Measurements from ENCODE around the gene HMGN4. TPM values are rescaled to one million over a fixed set of nuclear protein-coding genes. Genes with fewer than 3 reads are reported as not detected.
A peak's percentile ranks its signal among the peaks of the same experiment; 100 is the strongest.

The HMGN4 gene
- 10 to 100 TPM; 24.4 to 37.1 TPM for total RNA-seq

DNA sequence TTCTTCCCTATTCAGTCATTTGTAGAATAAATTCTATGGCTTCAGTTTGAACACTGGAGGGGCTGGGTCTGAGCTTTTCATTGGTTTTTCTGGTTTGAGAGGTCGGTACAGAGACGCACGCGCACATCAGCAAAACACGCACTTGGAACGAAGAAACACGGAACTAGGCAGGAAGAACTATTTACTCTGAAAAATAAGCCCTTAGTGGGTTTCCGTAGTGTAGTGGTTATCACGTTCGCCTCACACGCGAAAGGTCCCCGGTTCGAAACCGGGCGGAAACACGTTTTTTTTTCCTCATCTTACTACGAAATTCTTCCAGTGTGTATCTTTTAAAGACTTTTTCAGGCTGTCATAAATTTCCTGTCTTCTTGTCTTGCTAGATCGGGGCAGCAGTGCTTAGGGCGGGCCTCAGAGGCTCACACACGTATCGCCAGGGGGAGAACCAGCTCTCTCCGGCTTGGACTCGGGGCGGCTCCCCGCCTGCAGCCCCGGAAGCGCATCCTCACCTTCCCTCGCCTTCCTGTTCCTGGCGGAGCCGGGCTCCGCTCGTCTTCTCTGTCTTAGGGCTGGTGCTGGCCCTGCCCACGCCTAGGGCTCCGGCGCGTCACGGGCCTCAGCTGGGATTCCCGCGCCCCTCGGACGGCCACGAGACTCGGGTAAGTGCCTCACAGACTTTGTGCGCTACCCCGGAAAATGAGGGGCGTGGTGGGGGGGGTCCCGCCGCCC is at the start of gene HMGN4:
HMGN4 (plus strand) TSS at position 521 of the 726 bp plus-strand sequence. CDS start 6,841 bp downstream, outside the sequence.
- WGBS, 2 donors: 0% methylated on average over 26 to 49 of the region's 49 CpGs
- TF ChIP-seq, protein P1, sequence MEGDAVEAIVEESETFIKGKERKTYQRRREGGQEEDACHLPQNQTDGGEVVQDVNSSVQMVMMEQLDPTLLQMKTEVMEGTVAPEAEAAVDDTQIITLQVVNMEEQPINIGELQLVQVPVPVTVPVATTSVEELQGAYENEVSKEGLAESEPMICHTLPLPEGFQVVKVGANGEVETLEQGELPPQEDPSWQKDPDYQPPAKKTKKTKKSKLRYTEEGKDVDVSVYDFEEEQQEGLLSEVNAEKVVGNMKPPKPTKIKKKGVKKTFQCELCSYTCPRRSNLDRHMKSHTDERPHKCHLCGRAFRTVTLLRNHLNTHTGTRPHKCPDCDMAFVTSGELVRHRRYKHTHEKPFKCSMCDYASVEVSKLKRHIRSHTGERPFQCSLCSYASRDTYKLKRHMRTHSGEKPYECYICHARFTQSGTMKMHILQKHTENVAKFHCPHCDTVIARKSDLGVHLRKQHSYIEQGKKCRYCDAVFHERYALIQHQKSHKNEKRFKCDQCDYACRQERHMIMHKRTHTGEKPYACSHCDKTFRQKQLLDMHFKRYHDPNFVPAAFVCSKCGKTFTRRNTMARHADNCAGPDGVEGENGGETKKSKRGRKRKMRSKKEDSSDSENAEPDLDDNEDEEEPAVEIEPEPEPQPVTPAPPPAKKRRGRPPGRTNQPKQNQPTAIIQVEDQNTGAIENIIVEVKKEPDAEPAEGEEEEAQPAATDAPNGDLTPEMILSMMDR (IDR thresholded peaks at IDR 0.05): peak in 3 of 7 experiments; percentile 13 to 31 (median 17)
- peak in 2 of 3 donors; percentile 66 to 72 for TF ChIP-seq POLR2A (IDR thresholded peaks at IDR 0.05)
- Histone ChIP-seq H3K27ac (peak within 1 kb of the TSS; percentile 73 to 95 (median 84)), H3K27me3 (no peaks in the 10 kb centered on the region), H3K36me3 (replicated peaks in 1 of 2; ENCODE audit: insufficient read depth in 1 of 2, low read depth in 2 of 2) (no peaks in the 10 kb centered on the region), H3K4me3 (peak within 1 kb of the TSS; percentile 79 to 95), H3K4me1 (peaks cover 19% of the 10 kb centered on the region), H3K9me3 (no peaks in the 10 kb centered on the region)
- DNase-seq (peak; percentile 75 to 88 (median 76)), ATAC-seq (peak; percentile 81)
- intact Hi-C loops (cut with DNase I): no loop called here

DNA sequence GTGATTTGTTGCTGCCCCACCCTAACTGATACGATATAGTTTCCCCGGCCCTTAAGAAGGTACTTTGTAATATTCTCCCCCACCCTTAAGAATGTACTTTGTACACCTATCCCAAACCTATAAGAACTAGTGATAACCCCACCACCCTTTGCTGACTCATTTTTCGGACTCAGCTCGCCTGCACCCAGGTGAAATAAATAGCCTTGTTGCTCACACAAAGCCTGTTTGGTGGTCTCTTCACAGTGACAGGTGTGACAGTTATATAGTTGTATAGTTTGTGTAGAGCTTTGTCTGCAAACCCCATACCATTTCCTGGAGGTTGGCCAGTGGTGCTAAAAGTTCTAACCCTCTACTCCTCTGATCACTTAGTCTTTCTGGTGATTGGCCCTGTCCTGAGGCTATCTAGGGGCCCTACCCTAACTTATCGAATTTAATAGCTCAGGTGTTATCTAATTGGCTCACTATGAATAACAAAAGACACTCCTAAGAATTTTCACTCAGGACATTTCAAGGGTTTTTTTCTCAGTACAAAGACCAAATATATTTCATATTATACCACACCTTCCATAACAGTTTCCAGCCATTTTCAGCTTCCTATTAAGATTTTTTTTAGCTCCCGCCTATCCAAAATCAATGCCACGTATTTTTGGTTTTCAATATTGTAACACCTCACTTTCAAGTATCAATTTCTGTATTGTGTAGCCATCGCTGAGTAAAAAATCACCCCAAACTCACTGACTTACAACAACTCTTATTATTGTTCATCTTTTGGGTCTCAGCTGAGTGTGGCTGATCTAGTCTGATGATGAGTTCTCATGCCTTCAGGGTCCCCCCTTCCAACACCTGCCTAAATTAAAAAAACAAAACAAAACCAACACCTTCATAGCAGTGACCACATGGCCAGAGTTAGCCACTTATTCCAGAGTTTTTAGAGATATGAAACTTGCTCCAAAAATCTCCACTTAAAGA is 47.9 kb upstream of the HMGN4 start:
- DNase-seq (no peak), ATAC-seq (no peak)
- WGBS, 2 donors: 73 to 74% methylated on average over 8 of the region's 8 CpGs
- no peak overlapping the region for H3K27ac ChIP-seq
- no peaks in the 10 kb centered on the region for H3K27me3 ChIP-seq
- no peaks in the 10 kb centered on the region for H3K36me3 ChIP-seq (replicated peaks in 1 of 2; ENCODE audit: insufficient read depth in 1 of 2, low read depth in 2 of 2)
- H3K4me1 ChIP-seq: no peaks in the 10 kb centered on the region
- H3K4me3 ChIP-seq: no peak overlapping the region
- intact Hi-C loops (cut with DNase I): no loop called here
- TF ChIP-seq POLR2A (IDR thresholded peaks at IDR 0.05): no peak
- TF ChIP-seq, protein P1 (IDR thresholded peaks at IDR 0.05): no peak
- H3K9me3 ChIP-seq: no peaks in the 10 kb centered on the region

DNA sequence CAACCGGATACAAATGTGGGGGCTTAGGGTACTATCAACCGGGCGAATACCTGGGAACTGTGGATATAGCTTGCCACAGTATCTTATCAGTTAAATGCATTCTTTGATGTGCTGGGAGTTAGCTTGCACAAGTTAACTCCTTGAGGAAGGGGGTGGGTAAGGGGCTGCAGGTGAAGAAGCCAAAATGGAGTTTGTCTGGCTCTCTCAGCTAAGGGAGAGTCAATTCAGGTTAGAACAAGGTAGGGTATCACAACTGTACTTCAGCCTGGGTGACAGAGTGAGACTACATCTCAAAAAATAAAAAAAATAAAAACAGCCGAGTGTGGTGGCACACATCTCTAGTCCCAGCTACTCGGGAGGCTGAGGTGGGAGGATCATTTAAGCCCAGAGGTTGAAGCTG is 46.6 kb upstream of the HMGN4 start:
- ATAC-seq (no peak), DNase-seq (no peak)
- no peak overlapping the region for H3K4me3 ChIP-seq
- H3K36me3 ChIP-seq (replicated peaks in 1 of 2; ENCODE audit: insufficient read depth in 1 of 2, low read depth in 2 of 2): no peaks in the 10 kb centered on the region
- H3K27ac ChIP-seq: no peak overlapping the region
- no peaks in the 10 kb centered on the region for H3K9me3 ChIP-seq
- no peak for TF ChIP-seq POLR2A (IDR thresholded peaks at IDR 0.05)
- TF ChIP-seq, protein P1 (IDR thresholded peaks at IDR 0.05): no peak
- no peaks in the 10 kb centered on the region for H3K27me3 ChIP-seq
- WGBS, 2 donors: 61 to 69% methylated on average over 5 of the region's 5 CpGs
- H3K4me1 ChIP-seq: no peaks in the 10 kb centered on the region
- intact Hi-C loops (cut with DNase I): no loop called here

GRCh38 chr6:26493258-26493657 is 44.9 kb upstream of the HMGN4 start:
- H3K36me3 ChIP-seq (replicated peaks in 1 of 2; ENCODE audit: insufficient read depth in 1 of 2, low read depth in 2 of 2): no peaks in the 10 kb centered on the region
- H3K27me3 ChIP-seq: no peaks in the 10 kb centered on the region
- no peak for ATAC-seq
- H3K4me3 ChIP-seq: no peak overlapping the region
- intact Hi-C loops (cut with DNase I): no loop called here
- TF ChIP-seq POLR2A (IDR thresholded peaks at IDR 0.05): no peak
- TF ChIP-seq, protein P1 (IDR thresholded peaks at IDR 0.05): no peak
- H3K9me3 ChIP-seq: no peaks in the 10 kb centered on the region
- H3K27ac ChIP-seq: no peak overlapping the region
- no peak for DNase-seq
- 89 to 100% methylated on average over 2 of the region's 2 CpGs for WGBS, 2 donors
- no peaks in the 10 kb centered on the region for H3K4me1 ChIP-seq
